ENCODE data around the gene NCKAP5. TPM values are rescaled to one million over a fixed set of nuclear protein-coding genes. Genes with fewer than 3 reads are reported as not detected.

Gene NCKAP5
- total RNA-seq, 1 experiment from 2014 or later: 3.4 TPM

GRCh38 chr2:133581010-133581760 lies 12.9 kb upstream of the NCKAP5 start:
- in situ Hi-C loops (cut with HindIII; ENCODE audit: low pct_unique_long_range_greater_than_20kb, low sequenced_read_pairs): no loop called here
- no peak for DNase-seq (ENCODE audit: low read depth)

GRCh38 chr2:133579274-133579673 lies 11.0 kb upstream of the NCKAP5 start:
- DNase-seq (ENCODE audit: low read depth): no peak
- in situ Hi-C loops (cut with HindIII; ENCODE audit: low pct_unique_long_range_greater_than_20kb, low sequenced_read_pairs): no loop called here

DNA sequence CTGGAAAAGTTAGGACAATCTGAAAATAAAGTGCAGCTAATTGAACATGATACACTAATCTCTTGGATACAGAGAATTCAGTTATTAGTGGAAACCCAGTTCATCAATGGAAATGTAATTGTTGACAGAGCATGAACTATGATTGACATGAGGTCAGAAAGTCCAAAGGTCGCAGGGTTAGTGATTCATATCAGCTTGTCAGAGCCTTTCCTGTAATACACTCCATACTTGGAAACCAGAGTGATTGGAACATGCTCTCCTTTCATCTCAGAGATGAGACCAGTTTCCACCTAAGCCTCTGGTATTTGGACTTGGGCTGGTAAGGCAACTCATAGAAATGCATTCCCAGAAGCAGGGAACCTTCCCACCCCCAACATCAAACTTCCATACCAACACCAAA lies 8.5 kb upstream of the NCKAP5 start:
- in situ Hi-C loops (cut with HindIII; ENCODE audit: low pct_unique_long_range_greater_than_20kb, low sequenced_read_pairs): no loop called here
- DNase-seq (ENCODE audit: low read depth): no peak

GRCh38 chr2:133574620-133575019 lies 6.4 kb upstream of the NCKAP5 start:
- in situ Hi-C loops (cut with HindIII; ENCODE audit: low pct_unique_long_range_greater_than_20kb, low sequenced_read_pairs): no loop called here
- no peak for DNase-seq (ENCODE audit: low read depth)

DNA sequence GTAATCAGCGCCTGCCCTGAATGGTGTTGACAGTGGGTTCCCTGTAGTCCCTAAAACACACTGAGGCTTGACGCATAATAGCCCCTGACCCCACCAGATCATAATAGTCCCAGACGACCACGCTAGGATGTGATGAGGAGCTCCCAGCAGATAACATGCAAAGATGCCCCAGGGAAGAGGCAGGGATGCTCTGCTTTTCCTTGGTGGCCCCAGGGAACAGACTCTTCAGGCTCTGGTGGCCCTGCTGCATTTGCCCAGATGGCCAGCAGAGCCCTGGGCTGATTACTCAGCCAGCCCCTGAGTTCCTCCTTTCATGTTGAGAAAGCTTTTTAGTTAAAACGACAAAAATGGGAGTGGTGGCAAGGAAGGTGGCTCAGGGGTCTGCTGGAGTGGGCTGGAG lies 5.9 kb upstream of the NCKAP5 start:
- in situ Hi-C loops (cut with HindIII; ENCODE audit: low pct_unique_long_range_greater_than_20kb, low sequenced_read_pairs): no loop called here
- no peak for DNase-seq (ENCODE audit: low read depth)

GRCh38 chr2:133573491-133574162 lies 5.4 kb upstream of the NCKAP5 start:
- in situ Hi-C loops (cut with HindIII; ENCODE audit: low pct_unique_long_range_greater_than_20kb, low sequenced_read_pairs): no loop called here

DNA sequence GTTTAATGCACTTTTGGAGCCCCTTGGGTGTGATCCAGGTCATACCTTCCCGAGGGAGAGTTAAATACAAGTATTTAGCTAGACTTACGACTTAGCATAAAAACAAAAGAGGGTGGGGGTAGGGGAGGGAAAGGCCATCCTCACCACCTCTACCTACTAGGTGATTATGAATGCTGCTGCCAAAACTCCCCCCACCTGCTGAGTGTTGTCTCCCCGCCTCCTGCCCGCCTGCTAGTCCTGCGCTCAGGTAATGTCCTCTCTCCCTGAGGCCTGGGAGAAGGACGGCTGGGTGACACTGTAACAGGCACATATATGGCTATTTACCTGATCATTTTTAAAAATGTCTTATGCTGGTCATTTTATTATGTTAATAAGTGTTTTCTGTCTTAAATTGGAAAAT lies 3.0 kb upstream of the NCKAP5 start:
- in situ Hi-C loops (cut with HindIII; ENCODE audit: low pct_unique_long_range_greater_than_20kb, low sequenced_read_pairs): no loop called here
- DNase-seq (ENCODE audit: low read depth): no peak

More at GRCh38 chr2:133573491-133574162, 5.4 kb upstream of the NCKAP5 start:
- no peak for DNase-seq (ENCODE audit: low read depth)

GRCh38 chr2:133570542-133570941 lies 2.3 kb upstream of the NCKAP5 start:
- in situ Hi-C loops (cut with HindIII; ENCODE audit: low pct_unique_long_range_greater_than_20kb, low sequenced_read_pairs): no loop called here

DNA sequence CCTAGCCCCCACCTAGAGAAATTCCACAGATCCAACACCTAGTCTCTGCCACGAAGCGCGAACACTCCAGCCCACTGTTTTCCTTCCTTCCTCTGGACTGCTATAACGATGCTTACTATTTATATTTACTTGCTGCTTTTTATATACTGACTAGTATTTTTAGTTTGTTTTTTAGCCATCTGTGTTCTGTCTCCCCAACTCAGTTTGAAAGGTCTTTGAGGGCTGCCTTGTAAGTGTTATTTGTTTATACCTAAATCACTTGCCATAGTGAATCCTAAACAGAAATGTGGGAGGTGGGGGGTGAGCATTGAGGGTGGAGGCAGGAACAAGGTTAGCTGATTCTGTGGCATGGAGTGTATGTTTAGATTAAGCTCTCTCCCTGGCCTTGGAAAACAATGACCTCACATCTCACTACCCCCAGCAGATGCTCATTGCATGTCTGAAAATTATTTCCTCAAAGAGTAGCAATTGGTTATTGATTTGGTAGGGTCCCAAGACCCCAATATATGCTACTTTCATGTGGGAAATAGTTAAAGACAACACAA lies 1.1 kb upstream of the NCKAP5 start:
- DNase-seq (ENCODE audit: low read depth): no peak
- in situ Hi-C loops (cut with HindIII; ENCODE audit: low pct_unique_long_range_greater_than_20kb, low sequenced_read_pairs): no loop called here

More at GRCh38 chr2:133570542-133570941, 2.3 kb upstream of the NCKAP5 start:
- DNase-seq (ENCODE audit: low read depth): no peak

DNA sequence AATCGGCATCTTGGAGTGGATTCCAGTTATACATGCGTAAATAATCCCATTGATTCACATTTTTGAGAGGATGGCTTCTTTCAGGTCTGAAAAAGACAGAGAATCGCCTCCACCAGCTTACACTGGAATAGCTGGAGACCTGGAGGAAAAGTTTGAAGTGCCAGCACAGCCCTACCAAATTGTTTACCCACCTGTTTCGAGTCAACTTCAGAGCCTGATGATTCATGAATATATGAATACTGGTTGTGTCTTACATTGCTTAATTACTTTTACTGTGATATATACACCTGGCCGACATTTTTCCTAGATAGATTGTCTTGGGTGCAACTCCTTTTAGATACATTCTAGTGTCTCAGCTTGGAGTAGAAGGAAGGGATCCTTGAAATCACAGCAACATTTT lies 335 bp upstream of the NCKAP5 start:
- no peak for DNase-seq (ENCODE audit: low read depth)
- in situ Hi-C loops (cut with HindIII; ENCODE audit: low pct_unique_long_range_greater_than_20kb, low sequenced_read_pairs): no loop called here

DNA sequence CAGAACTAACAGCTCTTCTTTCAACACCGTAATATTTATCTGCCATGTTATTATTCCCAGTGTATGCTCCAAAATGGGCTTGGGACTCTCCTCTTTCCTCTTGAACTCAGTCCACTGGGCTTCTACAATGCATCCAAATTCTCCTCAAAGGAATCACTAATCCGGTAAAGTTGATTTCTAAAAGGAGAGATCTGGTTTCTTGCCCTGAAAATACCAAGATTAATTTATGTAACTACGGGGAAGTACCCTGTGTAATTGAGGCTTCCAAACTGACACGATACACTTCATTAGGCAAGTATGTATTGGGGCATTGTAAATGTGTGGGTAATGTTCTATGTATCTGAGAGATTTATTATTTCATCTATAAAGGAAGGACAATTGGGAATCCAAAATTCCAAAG lies 5.7 kb downstream of the NCKAP5 start:
- in situ Hi-C loops (cut with HindIII; ENCODE audit: low pct_unique_long_range_greater_than_20kb, low sequenced_read_pairs): no loop called here
- peak; percentile 32 for DNase-seq (ENCODE audit: low read depth)

DNA sequence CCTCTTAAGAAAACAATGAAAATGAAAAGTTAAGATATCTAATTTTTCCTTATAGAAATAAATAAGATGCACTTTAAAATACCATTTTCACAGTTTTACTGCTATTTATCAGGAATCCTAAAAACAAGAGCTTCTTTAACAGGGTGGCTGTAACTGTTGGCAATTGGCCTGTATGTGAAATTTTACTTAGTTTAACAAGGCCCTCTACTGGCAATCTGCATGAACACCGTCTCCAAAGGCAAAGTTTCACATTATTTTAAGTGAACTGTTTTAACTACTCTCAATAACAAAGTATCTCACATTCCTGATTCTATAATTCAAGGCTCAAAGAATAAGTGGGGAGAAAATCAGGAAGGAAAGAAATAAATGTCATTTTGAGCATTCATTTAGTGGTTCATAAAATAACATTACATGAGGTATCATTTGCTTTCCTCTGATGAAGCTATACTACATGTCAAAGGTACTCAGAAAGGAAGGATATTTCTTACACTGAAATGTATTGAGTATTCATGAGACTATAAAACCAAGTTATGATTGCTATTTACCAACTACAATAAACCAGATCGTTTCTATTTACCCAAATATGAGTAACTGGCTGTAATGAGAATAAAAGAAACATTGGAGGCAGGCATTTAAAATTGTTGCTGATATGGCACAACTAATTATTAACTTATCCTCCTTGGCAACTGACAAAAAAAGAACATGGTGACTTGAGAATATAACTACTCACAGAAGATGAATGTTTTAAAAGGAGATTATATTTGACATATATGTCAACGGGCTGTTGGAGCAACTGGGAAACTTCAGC lies 7.0 kb downstream of the NCKAP5 start:
- in situ Hi-C loops (cut with HindIII; ENCODE audit: low pct_unique_long_range_greater_than_20kb, low sequenced_read_pairs): no loop called here
- peak; percentile 55 for DNase-seq (ENCODE audit: low read depth)

GRCh38 chr2:133557614-133558013 lies 10.6 kb downstream of the NCKAP5 start:
- in situ Hi-C loops (cut with HindIII; ENCODE audit: low pct_unique_long_range_greater_than_20kb, low sequenced_read_pairs): no loop called here

DNA sequence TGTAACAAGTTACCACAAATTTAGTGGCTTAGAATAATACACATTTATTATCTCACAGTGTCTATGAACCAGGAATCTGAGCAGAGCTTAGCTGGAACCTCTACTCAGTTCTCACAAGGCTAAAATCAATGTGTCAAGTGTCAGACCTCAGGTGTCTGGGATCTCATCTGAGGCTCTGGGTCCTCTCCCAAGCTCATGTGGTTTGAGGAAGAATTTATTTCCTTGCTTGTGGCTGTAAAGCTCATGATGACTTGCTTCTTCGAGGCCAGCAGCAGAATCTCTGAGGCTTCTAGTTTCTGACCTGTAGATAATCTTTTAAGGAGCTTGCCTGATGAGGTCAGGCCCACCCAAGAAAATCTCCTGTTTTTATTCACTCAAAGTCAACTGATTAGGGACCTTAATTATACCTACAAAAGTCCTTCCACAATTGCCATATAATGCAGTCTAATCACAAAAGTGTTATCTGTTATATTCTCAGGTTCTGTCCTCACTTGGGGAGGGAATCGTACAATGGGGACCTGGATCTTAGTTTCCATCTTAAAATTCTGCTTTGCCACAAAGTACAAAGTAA lies 14.3 kb downstream of the NCKAP5 start:
- in situ Hi-C loops (cut with HindIII; ENCODE audit: low pct_unique_long_range_greater_than_20kb, low sequenced_read_pairs): no loop called here
- no peak for DNase-seq (ENCODE audit: low read depth)

More at GRCh38 chr2:133557614-133558013, 10.6 kb downstream of the NCKAP5 start:
- DNase-seq (ENCODE audit: low read depth): no peak

DNA sequence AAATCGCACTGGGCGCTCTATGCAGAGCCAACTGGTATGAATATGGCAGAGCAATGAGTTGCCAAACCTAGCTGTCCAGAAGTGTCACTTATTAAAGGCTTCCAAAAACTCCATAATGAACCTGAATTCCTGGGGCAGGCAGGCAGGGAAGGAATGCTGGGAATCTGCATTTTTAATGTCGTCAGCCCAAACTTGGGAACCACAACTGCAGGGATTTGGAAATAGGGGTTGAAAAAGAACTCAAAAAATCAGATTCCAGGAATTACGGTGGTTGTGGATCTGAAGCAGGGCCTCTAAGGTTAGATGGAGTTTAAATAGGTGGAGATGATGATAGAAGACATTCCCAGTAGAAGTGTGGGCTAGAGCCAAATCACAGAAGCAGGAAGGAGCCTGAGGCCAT lies 15.0 kb downstream of the NCKAP5 start:
- in situ Hi-C loops (cut with HindIII; ENCODE audit: low pct_unique_long_range_greater_than_20kb, low sequenced_read_pairs): no loop called here
- no peak for DNase-seq (ENCODE audit: low read depth)

DNA sequence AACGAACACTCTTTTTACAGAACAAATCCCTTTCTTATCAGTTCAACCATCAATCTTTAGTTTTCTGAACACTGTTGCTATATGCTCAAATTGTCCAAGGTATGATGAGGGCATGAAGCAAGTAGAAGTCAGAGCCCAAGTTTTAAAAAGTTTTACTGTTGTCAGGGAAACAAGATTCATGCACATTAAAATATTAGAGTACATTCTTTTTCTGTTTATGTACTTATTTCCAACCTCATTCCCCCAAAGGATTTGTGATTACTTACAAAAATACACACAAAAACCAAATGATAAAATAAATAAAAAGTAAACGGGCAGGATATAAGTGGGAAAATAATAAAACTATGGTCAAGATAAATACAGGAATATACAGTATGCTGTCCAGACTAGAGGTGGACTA lies 15.4 kb downstream of the NCKAP5 start:
- in situ Hi-C loops (cut with HindIII; ENCODE audit: low pct_unique_long_range_greater_than_20kb, low sequenced_read_pairs): no loop called here

GRCh38 chr2:133541797-133542196 lies 26.5 kb downstream of the NCKAP5 start:
- in situ Hi-C loops (cut with HindIII; ENCODE audit: low pct_unique_long_range_greater_than_20kb, low sequenced_read_pairs): no loop called here

More for the DNA sequence above, 15.4 kb downstream of the NCKAP5 start:
- DNase-seq (ENCODE audit: low read depth): no peak

DNA sequence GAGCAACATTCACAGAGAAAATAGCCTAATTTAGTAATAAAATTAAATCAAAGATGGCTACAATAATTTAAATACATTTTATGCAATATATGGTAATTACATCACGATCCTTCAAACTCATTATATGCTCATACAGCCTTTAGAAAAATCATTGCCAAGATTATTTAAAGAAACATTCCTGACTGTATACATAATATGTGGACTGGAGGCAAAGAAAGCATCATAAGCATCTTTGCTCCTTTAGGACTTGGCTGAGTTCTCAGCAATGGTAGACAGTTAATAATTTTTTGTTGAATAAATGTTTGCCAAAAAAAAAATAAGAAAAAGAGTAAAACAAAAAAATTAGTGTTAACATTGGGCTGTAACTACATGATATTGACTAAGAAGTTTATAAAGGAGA lies 26.9 kb downstream of the NCKAP5 start:
- DNase-seq (ENCODE audit: low read depth): no peak
- in situ Hi-C loops (cut with HindIII; ENCODE audit: low pct_unique_long_range_greater_than_20kb, low sequenced_read_pairs): no loop called here

More at GRCh38 chr2:133541797-133542196, 26.5 kb downstream of the NCKAP5 start:
- DNase-seq (ENCODE audit: low read depth): no peak

Data from Caki2 (cell line).